ENCODE data around the gene IDE. TPM values are rescaled to one million over a fixed set of nuclear protein-coding genes. Genes with fewer than 3 reads are reported as not detected.

Gene IDE
- total RNA-seq, 2 experiments from 2014 or later, result 15.2 to 17.8 TPM

GRCh38 chr10:92413519-92413918 is 160.4 kb downstream of the IDE start:
- intact Hi-C loops (cut with DNase I, micrococcal nuclease), result no loop called here
- Mint-ChIP-seq H3K36me3 (ENCODE audit: low read depth) (no peaks in the 10 kb centered on the region), H3K4me3 (no peak overlapping the region), H3K27ac (no peak overlapping the region), H3K4me1 (ENCODE audit: low read depth) (no peaks in the 10 kb centered on the region), H3K9me3 (no peaks in the 10 kb centered on the region), H3K27me3 (peaks cover 33% of the 10 kb centered on the region)
- ATAC-seq (ENCODE audit: poor library complexity) (no peak), DNase-seq (no peak)
- Histone ChIP-seq H3K27me3 (ENCODE audit: control insufficient read depth in 1 of 2, insufficient read depth in 2 of 2, low read length in 2 of 2) (peaks cover 4 to 8% of the 10 kb centered on the region in 2 experiments), H3K4me1 (ENCODE audit: insufficient read depth, low read length) (no peaks in the 10 kb centered on the region), H3K36me3 (ENCODE audit: insufficient read depth, low read length) (no peaks in the 10 kb centered on the region), H3K4me3 (ENCODE audit: low read length) (no peak overlapping the region), H3K27ac (ENCODE audit: low read depth in 1 of 2, low read length in 2 of 2) (no peak overlapping the region), H3K9me3 (ENCODE audit: control insufficient read depth in 1 of 2, insufficient read depth in 1 of 2, low read length in 2 of 2) (no peaks in the 10 kb centered on the region)
- ChIA-PET CTCF (no interaction called here), POLR2A (no interaction called here)
- no peak for TF ChIP-seq CTCF (IDR thresholded peaks at IDR 0.05)

GRCh38 chr10:92413011-92413410 is 160.9 kb downstream of the IDE start:
- intact Hi-C loops (cut with DNase I, micrococcal nuclease), result no loop called here
- Mint-ChIP-seq H3K9me3 (no peaks in the 10 kb centered on the region), H3K4me3 (no peak overlapping the region), H3K27me3 (peaks cover 31% of the 10 kb centered on the region), H3K36me3 (ENCODE audit: low read depth) (no peaks in the 10 kb centered on the region), H3K27ac (no peak overlapping the region), H3K4me1 (ENCODE audit: low read depth) (no peaks in the 10 kb centered on the region)
- Histone ChIP-seq H3K27ac (ENCODE audit: low read depth in 1 of 2, low read length in 2 of 2) (no peak overlapping the region), H3K9me3 (ENCODE audit: control insufficient read depth in 1 of 2, insufficient read depth in 1 of 2, low read length in 2 of 2) (no peaks in the 10 kb centered on the region), H3K4me3 (ENCODE audit: low read length) (no peak overlapping the region), H3K4me1 (ENCODE audit: insufficient read depth, low read length) (no peaks in the 10 kb centered on the region), H3K36me3 (ENCODE audit: insufficient read depth, low read length) (no peaks in the 10 kb centered on the region), H3K27me3 (ENCODE audit: control insufficient read depth in 1 of 2, insufficient read depth in 2 of 2, low read length in 2 of 2) (peaks cover 4 to 8% of the 10 kb centered on the region in 2 experiments)
- TF ChIP-seq CTCF (IDR thresholded peaks at IDR 0.05), result no peak
- ATAC-seq (ENCODE audit: poor library complexity) (no peak), DNase-seq (no peak)
- POLR2A ChIA-PET, result no interaction called here
- CTCF ChIA-PET, result no interaction called here

- Mint-ChIP-seq H3K27ac (no peak overlapping the region), H3K4me1 (ENCODE audit: low read depth) (no peaks in the 10 kb centered on the region), H3K9me3 (no peaks in the 10 kb centered on the region), H3K27me3 (peaks cover 17% of the 10 kb centered on the region), H3K36me3 (ENCODE audit: low read depth) (no peaks in the 10 kb centered on the region), H3K4me3 (no peak overlapping the region)
- Histone ChIP-seq H3K4me1 (ENCODE audit: insufficient read depth, low read length) (no peaks in the 10 kb centered on the region), H3K27me3 (ENCODE audit: control insufficient read depth in 1 of 2, insufficient read depth in 2 of 2, low read length in 2 of 2) (peaks cover 0 to 4% of the 10 kb centered on the region in 2 experiments), H3K9me3 (ENCODE audit: control insufficient read depth in 1 of 2, insufficient read depth in 1 of 2, low read length in 2 of 2) (no peaks in the 10 kb centered on the region), H3K4me3 (ENCODE audit: low read length) (no peak overlapping the region), H3K27ac (ENCODE audit: low read depth in 1 of 2, low read length in 2 of 2) (no peak overlapping the region), H3K36me3 (ENCODE audit: insufficient read depth, low read length) (no peaks in the 10 kb centered on the region)
- ATAC-seq (ENCODE audit: poor library complexity), result no peak
- CTCF ChIA-PET, result no interaction called here
- no peak for TF ChIP-seq CTCF (IDR thresholded peaks at IDR 0.05)
- intact Hi-C loops (cut with DNase I, micrococcal nuclease), result no loop called here
- no peak for DNase-seq
- POLR2A ChIA-PET, result no interaction called here
Measured at GRCh38 chr10:92411406-92411805, 162.5 kb downstream of the IDE start.
